GOT3 (cell line): Measurements from ENCODE around the gene MZB1.
A peak's percentile ranks its signal among the peaks of the same experiment; 100 is the strongest.
"Not testable (repeated sequence)": the region's sequence is repeated elsewhere in the genome, so short reads cannot be mapped to it uniquely, and the experiment has no call there.

ENCODE experiments used
- DNase-seq: peaks from one replicate; lab custom pipeline; 2025; ENCODE audit warnings: mixed read lengths; lab: John Stamatoyannopoulos, UW

MZB1 gene

GRCh38 chr5:139374909-139375308 is 14.8 kb downstream of the MZB1 start:
- no peak for DNase-seq

GRCh38 chr5:139371482-139372435 is 18.0 kb downstream of the MZB1 start:
- no peak for DNase-seq

GRCh38 chr5:139369181-139369580 is 20.5 kb downstream of the MZB1 start:
- no peak for DNase-seq

- no peak for DNase-seq
These were observed 21.1 kb downstream of the MZB1 start for GRCh38 chr5:139368613-139369012.

GRCh38 chr5:139364466-139364865 is 25.2 kb downstream of the MZB1 start:
- no peak for DNase-seq

DNA sequence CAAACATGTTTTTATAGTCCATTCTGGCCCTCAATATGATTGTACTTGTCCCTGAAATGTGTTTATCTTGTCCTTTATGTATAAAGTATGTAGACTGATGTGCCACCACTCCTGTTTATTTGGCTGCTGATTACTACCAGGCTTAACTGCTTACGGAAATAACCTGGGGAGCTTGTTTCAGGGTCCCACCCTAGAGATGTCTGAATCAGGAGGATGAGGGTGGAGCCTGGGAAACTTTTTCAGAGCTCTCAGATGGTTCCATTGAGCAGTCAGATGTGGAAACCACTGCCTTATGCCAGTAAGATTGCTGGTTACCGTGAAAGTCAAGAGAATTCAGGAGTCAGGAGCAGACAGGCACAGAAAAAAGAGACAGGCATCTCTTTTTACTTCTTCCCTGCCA is 25.8 kb downstream of the MZB1 start:
- DNase-seq: no peak

GRCh38 chr5:139361835-139362429 is 27.8 kb downstream of the MZB1 start:
- DNase-seq: no peak

DNA sequence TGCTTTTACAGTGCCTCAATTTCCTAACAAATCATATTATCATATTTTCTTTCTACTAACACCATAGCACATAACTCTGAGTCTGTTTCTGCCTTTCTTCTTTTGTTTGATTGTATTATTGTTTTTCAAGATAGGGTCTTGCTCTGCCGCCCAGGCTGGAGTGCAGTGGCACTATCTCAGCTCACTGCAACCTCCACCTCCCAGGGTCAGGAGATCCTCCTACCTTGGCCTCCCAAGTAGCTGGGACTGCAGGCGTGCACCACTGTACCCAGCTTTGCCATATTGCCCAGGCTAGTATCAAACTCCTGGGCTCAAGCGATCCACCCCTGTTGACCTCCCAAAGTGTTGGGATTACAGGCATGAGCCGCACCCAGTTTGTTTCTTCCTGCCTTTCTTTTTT is 29.3 kb downstream of the MZB1 start:
- no peak for DNase-seq

DNA sequence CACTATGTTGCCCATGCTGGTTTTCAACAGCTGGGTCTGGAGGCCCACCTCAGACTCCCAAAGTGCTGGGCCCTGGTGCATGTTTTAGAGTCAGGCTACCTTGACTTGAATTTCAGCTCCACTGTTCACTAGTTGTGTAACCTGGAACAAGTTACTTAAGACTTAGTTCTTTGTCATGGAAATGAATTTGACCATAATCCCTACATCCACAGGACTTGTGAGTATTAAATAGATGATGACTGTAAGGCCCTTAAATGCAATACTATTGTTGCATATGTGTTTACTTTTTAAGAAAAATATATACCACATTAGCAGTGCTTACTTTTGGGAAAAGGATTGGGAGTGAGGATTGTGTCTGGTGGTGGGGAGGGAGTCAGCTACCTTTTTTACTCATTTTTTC is 31.6 kb downstream of the MZB1 start:
- DNase-seq: no peak

GRCh38 chr5:139355900-139356299 is 33.8 kb downstream of the MZB1 start:
- not testable (repeated sequence) for DNase-seq

DNA sequence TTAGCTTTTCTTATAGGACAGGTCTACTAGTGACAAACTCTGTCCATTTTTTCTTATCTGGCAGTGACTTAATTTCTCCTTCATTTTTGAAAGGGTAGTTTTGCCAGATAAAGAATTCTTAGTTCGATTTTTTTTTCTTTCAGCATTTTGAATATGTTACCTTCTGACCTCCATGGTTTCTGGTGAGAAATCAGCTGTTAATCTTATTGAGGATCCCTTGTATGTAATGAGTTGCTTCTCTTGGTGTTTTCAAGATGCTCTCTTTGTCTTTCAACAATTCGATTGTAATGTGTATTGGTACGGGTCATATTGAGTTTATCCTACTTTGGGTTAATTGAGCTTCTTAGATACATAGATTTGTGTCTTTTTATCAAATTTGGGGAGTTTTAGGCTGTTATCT is 35.5 kb downstream of the MZB1 start:
- no peak for DNase-seq

GRCh38 chr5:139347863-139348262 is 41.9 kb downstream of the MZB1 start:
- not testable (repeated sequence) for DNase-seq

- DNase-seq: not testable (repeated sequence)
These were observed 44.3 kb downstream of the MZB1 start for GRCh38 chr5:139345442-139345841.

- DNase-seq: no peak
These were observed 45.5 kb downstream of the MZB1 start for GRCh38 chr5:139344177-139344576.

- no peak for DNase-seq
These were observed 46.2 kb downstream of the MZB1 start for GRCh38 chr5:139343476-139343875.

DNA sequence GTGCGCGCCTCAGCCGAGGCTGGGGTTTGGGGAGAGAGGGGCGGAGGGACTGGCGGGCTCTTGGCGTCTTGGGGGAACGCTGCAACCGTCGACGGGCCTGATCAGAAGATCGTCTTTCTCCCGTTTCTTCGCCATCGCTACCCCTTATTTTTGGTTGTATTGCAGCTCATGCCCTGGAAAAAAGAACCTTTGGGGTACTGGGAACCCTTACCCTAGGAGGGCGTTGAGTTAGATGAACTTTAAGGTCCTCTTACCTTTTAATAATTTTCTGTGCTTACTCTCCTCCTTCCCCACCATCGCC is 47.3 kb downstream of the MZB1 start:
- DNase-seq: no peak

DNA sequence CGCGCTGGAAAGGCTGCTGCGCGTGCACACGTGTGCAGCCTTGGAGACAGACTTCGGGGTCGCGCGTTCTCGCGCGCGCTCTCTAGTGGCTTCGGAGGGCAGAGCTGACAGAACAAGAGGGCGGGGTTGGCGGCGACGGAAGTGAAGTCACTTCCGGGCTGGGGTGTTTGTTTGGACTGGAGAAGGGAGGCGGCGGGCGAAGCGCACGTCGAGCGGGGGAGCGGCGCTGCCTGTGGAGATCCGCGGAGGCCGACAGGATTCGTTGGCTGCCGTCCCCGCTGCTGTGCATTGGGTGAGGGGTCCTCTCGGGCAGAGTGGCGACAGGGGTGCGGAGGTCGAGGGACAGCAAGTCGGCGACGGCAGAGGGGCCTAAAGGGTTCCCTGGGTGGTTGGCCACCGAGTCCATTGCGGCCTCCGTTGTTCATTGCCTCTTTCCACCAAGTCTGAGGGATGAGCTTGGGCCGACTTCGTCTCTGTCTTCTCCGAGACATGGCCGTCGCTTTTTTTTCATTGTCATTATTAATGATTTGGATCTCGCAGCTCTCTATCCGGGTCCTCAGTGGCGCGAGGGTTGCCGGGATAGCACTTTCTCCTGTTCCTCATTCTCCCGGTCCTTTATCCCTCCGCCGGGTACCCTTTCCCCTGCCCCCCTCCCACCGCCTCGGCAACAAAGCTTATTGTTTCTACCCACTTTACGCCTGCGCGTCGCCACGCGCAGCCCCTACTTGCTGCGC is 47.9 kb downstream of the MZB1 start, which contains the start of gene PAIP2:
TSS of gene PAIP2 (plus strand) at position 166 of the 734 bp plus-strand sequence. CDS start 21,931 bp downstream, outside the sequence.
- DNase-seq: peak; percentile 96

DNA sequence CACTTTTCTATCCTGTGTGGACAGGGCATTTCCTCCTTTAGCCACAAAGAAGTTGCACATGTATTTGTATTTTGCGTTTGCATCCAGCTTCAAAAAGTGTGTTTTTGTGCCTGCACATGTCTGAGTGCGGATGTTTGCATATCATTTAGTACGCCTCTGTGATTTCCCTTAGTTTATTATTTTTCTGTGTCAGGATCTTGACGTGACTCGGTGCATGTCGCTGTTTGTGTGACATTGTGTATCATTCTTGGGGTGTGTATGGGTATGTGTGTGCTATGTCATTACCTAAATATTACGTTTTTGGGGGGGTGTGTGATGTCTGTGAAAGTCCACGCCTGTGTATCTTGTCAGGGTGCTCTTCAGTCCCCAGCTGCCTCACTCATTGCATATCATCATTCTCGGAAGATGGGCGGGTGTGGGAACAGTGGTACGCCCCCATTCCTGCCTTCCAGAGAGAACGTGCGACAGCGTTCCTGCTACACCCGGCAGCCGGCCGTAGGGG is 48.5 kb downstream of the MZB1 start:
- DNase-seq: no peak

DNA sequence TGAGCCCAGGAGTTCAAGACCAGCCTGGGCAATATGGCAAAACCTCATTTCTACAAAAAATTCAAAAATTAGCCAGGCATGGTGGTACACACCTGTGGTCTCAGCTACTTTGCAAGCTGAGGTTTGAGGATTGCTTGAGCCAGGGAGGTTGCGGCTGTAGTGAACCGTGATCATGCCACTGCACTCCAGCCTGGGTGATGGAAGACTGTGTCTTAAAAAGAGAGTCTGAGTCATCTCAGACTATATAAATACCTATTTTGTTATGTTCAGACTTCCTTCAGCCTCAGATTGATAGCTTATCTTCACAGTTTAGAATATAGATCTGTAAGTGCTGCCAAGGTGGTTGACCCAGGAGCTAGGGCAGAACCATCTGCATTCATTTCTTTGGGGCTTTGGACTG is 49.7 kb downstream of the MZB1 start:
- no peak for DNase-seq
